Measurements from ENCODE around the gene MED31.
"Not testable (repeated sequence)": the region's sequence is repeated elsewhere in the genome, so short reads cannot be mapped to it uniquely, and the experiment has no call there.

Gene MED31

DNA sequence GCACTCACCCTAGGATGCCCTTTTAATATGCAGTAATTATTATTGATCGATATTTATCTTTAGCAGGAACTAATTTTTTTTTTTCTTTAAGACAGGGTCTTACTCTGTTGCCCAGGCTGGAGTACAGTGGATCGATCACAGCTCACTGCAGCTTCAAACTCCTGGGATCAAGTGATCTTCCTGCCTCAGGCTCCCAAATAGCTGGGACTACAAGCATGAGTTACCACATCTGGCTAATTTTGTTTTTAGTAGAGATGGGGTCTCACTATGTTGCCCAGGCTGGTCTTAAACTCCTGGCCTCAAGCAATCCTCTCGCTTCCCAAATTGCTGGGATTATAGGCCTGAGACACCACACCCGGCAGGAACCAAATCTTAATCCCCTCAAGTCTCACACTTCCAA lies 40.2 kb downstream of the MED31 start:
- no peak for DNase-seq

DNA sequence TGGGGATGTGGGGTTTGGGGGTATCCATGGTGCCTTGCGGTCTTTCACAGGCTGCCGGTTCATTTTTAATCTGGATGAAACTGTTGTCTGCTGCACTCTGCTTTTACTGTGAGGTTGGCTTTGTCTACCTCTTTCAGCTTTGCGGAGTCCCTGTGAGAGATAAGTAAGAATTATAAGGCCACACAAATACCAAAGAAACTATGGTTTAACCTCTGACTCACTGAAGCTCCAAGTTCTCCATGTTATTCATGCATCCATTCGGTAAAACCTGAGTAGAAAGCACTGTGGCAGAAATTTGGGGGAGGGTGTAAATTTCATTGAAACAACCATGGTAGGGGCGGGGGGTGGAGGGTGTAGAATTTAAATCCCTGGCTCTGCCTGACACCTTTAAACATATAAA lies 41.4 kb downstream of the MED31 start:
- no peak for DNase-seq

DNA sequence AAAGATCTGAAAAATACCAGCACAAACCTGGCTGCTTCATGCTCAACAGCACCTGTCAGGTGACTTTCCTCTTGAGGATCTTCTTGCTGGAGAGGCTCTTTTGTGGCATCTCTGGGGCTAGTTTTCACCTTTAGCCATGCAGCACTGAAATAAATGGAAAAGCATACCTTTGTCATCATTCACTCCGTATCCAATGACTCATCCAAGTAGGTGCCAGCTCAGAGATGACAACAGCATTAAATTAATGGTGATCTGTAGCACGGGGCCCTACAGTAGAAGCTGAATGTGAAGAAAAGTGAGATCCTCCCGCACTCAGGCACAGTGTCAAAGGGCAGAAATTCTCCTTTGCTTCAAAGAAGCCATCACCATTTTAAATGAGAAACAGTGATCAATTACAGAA lies 43.1 kb downstream of the MED31 start:
- no peak for DNase-seq

DNA sequence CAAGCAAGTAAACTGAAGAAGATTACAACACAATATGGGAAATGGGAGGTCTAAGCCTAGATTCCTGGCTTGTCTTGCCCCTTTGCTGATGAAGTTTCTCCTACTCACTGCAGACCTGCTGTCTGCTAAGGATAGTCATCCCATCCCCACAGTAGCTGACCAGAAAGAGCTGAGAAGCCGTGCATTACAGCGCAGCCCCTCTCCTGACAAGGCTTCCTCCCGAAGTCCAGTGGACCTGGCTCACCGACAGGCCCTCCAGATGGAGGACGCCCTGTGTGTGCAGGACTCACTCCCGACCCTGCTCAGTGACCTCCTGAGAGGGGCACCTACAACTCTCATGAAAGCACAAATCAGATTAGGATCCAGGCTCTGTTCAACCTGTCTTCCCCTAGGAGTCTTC lies 46.3 kb downstream of the MED31 start:
- no peak for DNase-seq

DNA sequence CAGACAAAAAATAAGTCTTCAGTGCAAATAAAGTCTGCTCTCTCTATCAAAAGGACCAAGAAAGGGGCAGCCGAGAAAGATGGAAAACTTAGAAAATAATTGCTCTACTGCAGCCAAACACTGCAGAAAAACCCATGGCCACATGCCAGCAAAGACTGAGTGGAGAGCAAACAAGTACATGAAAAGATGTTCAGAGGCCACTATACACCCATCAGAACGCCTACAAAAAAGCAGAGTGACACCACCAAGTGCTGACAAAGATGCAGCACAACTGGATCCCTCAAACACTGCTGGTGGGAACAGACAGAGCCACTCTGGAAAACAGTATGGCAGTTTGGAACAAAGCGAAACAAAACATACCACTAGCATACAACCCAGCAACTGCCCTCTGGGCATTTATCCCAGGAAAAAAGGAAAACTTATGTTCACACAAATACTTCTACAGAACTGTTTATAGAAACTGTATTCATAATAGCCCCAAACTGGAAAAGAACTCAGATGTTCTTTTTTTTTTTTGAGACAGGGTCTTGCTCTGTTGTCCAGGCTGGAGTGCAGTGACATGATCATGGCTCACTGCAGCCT lies 47.6 kb downstream of the MED31 start:
- no peak for DNase-seq

DNA sequence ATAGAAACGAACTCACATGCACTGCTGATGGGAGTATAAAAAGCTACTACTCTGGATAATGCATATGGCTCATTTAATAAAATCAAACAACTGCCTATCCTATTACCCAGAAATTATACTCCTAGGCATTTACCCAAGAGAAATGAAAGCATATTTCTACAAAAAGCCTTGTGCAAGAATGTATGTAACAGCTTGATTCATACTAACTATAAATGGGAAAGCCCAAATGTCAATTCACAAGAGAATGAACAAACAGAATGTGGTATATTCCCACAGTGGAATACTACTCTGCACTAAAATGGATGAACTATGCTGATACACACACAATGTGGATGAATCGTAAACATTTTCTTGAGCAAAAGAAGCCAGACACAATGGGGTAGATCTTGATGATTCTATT lies 49.3 kb downstream of the MED31 start:
- no peak for DNase-seq

DNA sequence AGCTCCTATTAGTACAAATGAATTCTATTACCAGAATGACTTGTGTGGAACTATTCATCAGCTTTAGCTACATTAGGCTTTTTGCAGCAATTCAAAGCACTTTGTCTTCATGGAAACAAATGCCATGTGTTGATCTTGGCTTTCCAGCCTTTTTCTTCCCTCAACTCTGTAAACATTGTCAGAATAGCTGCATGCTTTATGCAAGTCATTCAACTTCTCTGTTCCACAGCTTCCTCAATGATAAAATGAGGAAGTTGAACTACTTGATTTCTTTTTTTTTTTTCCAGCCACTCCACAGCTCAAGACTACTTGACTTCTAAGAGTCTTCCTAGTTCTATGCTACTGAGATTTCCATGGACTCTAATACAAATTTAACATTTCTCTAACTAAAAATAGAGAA lies 52.0 kb downstream of the MED31 start:
- no peak for DNase-seq

DNA sequence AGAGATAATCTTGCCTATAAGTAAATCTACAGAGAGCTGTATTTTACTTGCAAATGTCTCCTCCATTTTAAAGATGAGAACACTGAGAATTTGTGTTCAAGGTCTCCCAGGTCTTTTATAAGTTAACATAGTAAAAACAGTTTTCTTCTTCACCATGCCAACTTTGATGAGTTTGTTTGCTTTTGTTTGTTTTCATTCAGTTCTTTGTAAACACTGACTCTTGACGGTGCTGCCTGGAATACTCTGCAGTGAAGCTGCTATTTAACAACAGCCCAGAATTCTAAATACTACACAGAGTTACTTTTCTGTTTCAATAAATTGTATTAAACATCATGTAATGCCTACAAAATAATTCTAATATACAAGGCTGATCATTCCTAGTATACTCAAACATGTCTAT lies 53.7 kb downstream of the MED31 start:
- no peak for DNase-seq

DNA sequence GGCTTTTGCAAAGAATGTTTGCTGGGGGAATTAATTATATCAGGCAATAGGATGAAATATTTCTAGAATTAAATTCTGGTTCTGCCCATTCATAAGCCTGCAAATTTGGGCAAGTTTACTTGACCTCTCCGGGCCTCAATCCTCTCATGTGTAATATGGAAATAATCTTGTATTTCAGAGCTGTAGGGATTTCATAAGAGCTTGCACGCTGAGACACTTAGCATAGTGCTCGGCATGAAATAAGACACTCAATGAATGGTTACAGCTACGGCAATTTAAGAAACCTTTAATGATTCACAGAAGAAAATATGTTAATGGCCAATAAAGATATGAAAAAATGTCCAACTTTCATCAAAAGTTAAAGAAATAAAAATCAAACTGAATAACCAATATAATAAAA lies 54.5 kb downstream of the MED31 start:
- DNase-seq: no peak

DNA sequence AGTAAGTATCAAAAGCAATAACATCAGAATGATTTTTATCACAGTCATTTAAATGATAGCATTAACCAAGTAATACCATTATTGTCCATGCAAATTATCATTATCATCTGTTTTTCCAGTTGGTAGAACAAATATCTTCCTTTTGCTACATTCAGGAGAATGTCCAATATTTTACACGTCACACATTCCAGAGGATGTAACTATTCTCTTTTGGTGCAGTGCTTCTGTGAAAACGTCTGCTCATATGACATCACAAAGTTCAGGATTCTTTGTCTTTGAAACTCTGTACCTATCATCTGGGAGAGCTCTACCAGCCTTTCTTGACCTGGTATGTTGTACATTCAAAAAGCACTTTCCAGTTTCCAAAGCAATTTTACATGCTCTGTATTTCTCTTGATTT lies 54.9 kb downstream of the MED31 start:
- no peak for DNase-seq

DNA sequence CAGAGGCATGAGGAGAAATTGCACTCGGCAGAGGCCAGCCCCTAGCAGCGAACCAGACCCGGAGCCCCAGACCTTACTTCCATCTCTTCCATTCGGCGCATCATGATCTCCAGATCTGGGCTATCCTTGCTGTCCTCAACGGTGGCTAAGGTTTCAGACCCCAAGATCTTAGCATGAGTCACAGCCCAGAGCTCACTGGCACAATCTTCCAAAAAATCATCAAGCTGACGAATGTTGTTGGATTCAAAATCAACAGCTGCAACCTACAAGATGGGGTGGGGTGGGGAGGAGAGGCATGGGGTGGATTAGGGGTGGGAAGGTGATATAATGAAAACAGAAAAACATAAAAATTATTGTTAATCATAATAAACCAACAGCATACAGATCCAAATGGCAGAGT lies 55.3 kb downstream of the MED31 start:
- no peak for DNase-seq

DNA sequence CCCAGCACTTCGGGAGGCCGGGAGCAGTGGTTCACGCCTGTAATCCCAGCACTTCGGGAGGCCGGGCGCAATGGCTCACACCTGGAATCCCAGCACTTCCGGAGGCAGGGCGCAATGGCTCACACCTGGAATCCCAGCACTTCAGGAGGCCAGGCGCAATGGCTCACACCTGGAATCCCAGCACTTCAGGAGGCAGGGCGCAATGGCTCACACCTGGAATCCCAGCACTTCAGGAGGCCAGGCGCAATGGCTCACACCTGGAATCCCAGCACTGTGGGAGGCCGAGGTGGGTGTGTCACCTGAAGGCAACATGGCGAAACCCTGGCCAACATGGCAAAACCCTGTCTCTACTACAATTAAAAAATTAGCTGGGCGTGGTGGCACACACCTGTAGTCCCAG lies 58.0 kb downstream of the MED31 start:
- not testable (repeated sequence) for DNase-seq

All from NCI-H2171 treated with DMSO at 0.1 percent for 48 hours (cell line).